Measurements from ENCODE around the gene CHCHD4. TPM values are rescaled to one million over a fixed set of nuclear protein-coding genes. Genes with fewer than 3 reads are reported as not detected.

CHCHD4 gene
- total and polyA plus RNA-seq, 10 of the 15 experiments (the other 5 are each of a cell fraction or from before 2014, with no cell fraction given) = 21.0 to 46.8 (median 29.0) TPM

GRCh38 chr3:14142567-14143270 is 18.0 kb upstream of the CHCHD4 start:
- H3K27ac ChIP-seq (ENCODE audit: control insufficient read depth, insufficient read depth) = no peak overlapping the region
- H4K20me1 ChIP-seq (ENCODE audit: control insufficient read depth, insufficient read depth) = no peaks in the 10 kb centered on the region
- no peaks in the 10 kb centered on the region for H3K79me2 ChIP-seq (ENCODE audit: control insufficient read depth, insufficient read depth, low read length)
- intact Hi-C loops (cut with micrococcal nuclease; ENCODE audit: unreplicated experiment) (no loop called here), in situ Hi-C loops (cut with MboI) (no loop called here)
- ATAC-seq (no peak), DNase-seq (ENCODE audit: low read depth, low spot score) (no peak), FAIRE-seq (no peak)
- ChIA-PET CTCF (interaction anchor here (0.7 to 0.9 kb wide), 2 partner anchors 23 to 36 kb away, joined by 3 read pairs; partner anchors contain the start of genes LSM3 and XPC), SMC1A (ENCODE audit: uncharacterized antibody, unreplicated experiment) (no interaction called here), RAD21 (ENCODE audit: unreplicated experiment) (no interaction called here), POLR2A (interaction anchor here (2.9 kb wide), 1 partner anchor 17 kb away, joined by 10 read pairs; no protein-coding TSS in a partner anchor)
- TSS peak; percentile 53 for BruUV-seq (replicated peaks)
- no peaks in the 10 kb centered on the region for H3K9me3 ChIP-seq (replicated peaks; ENCODE audit: control insufficient read depth, insufficient read depth, low read length)
- 81% methylated on average over 8 of the region's 8 CpGs for WGBS (ENCODE audit: insufficient coverage, insufficient replicate concordance, low lambda C conversion rate, missing lambda C conversion rate)
- peaks cover 16% of the 10 kb centered on the region for H3K4me1 ChIP-seq (ENCODE audit: control insufficient read depth, insufficient read depth, low read length)
- TF ChIP-seq PRDM15 (CRISPR knock-in tag; IDR thresholded peaks at IDR 0.05) = no peak
- no peak for TF ChIP-seq ZBTB11 (CRISPR knock-in tag; IDR thresholded peaks at IDR 0.05)
- TF ChIP-seq STAT1 (conservative IDR thresholded peaks at IDR 0.05) = no peak
- TF ChIP-seq NFYA (IDR thresholded peaks at IDR 0.05; ENCODE audit: borderline replicate concordance, low read depth, low read length) = no peak
- TF ChIP-seq HDAC6 (IDR thresholded peaks at IDR 0.05; ENCODE audit: unreplicated experiment) = no peak
- no peak for TF ChIP-seq SMARCA5 (IDR thresholded peaks at IDR 0.05)
- no peak for TF ChIP-seq HCFC1 (IDR thresholded peaks at IDR 0.05; ENCODE audit: low read length)
- no peak for TF ChIP-seq SIN3A (IDR thresholded peaks at IDR 0.05; ENCODE audit: low read depth, low read length)
- TF ChIP-seq ZSCAN29 (IDR thresholded peaks at IDR 0.05) = no peak
- TF ChIP-seq HDGF (IDR thresholded peaks at IDR 0.05) = no peak
- no peak for TF ChIP-seq RCOR1 (conservative IDR thresholded peaks at IDR 0.05; ENCODE audit: low read depth, low read length)
- TF ChIP-seq CREB1 (IDR thresholded peaks at IDR 0.05; ENCODE audit: low read depth) = no peak
- no peak for TF ChIP-seq ZNF592 (IDR thresholded peaks at IDR 0.05)
- H3K9ac ChIP-seq (ENCODE audit: control insufficient read depth, insufficient read depth, low read length) = no peak overlapping the region
- no peak overlapping the region for H2AFZ ChIP-seq (ENCODE audit: control insufficient read depth, low read depth, low read length)
- no peak overlapping the region for H3K4me3 ChIP-seq
- no peaks in the 10 kb centered on the region for H3K27me3 ChIP-seq (replicated peaks in 1 of 2; ENCODE audit: control insufficient read depth in 2 of 2, insufficient read depth in 2 of 2, low read length in 1 of 2)
- H3K4me2 ChIP-seq (ENCODE audit: control insufficient read depth, insufficient read depth) = no peak overlapping the region
- H3K36me3 ChIP-seq (ENCODE audit: control insufficient read depth in 2 of 2, insufficient read depth in 2 of 2, low read length in 1 of 2) = peaks cover 8 to 11% of the 10 kb centered on the region in 2 experiments; a peak in 3 of 4 replicates

Measured in GM12878 (cell line).